DMS53 treated with DMSO at 0.1 percent for 48 hours (cell line): Measurements from ENCODE around the gene NKD2.
"Not testable (repeated sequence)": the region's sequence is repeated elsewhere in the genome, so short reads cannot be mapped to it uniquely, and the experiment has no call there.

Experiments used
- DNase-seq: peaks from one replicate; lab custom pipeline; 2025; ENCODE audit not compliant: unreplicated experiment; lab: John Stamatoyannopoulos, UW

Gene NKD2

GRCh38 chr5:1013238-1013947 lies 4.8 kb downstream of the NKD2 start:
- no peak for DNase-seq

GRCh38 chr5:1013948-1014301 lies 5.3 kb downstream of the NKD2 start:
- DNase-seq: no peak

GRCh38 chr5:1014346-1014745 lies 5.7 kb downstream of the NKD2 start:
- no peak for DNase-seq

GRCh38 chr5:1014781-1015221 lies 6.2 kb downstream of the NKD2 start:
- no peak for DNase-seq

GRCh38 chr5:1015507-1015906 lies 6.9 kb downstream of the NKD2 start:
- no peak for DNase-seq

- no peak for DNase-seq
Measured at GRCh38 chr5:1016036-1016435, 7.4 kb downstream of the NKD2 start.

GRCh38 chr5:1016476-1016875 lies 7.9 kb downstream of the NKD2 start:
- DNase-seq: no peak

GRCh38 chr5:1017056-1017455 lies 8.5 kb downstream of the NKD2 start:
- DNase-seq: no peak

- DNase-seq: no peak
Measured at GRCh38 chr5:1017691-1018455, 9.3 kb downstream of the NKD2 start.

- no peak for DNase-seq
Measured at GRCh38 chr5:1018596-1018995, 10.0 kb downstream of the NKD2 start.

- DNase-seq: no peak
Measured at GRCh38 chr5:1019001-1019905, 10.7 kb downstream of the NKD2 start.

GRCh38 chr5:1020452-1020961 lies 11.9 kb downstream of the NKD2 start:
- no peak for DNase-seq

GRCh38 chr5:1021136-1021968 lies 12.8 kb downstream of the NKD2 start:
- DNase-seq: no peak

- not testable (repeated sequence) for DNase-seq
Measured at GRCh38 chr5:1021969-1022336, 13.4 kb downstream of the NKD2 start.

GRCh38 chr5:1026700-1027621 lies 18.4 kb downstream of the NKD2 start:
- no peak for DNase-seq

- no peak for DNase-seq
Measured at GRCh38 chr5:1027631-1028441, 19.2 kb downstream of the NKD2 start.

- no peak for DNase-seq
Measured at GRCh38 chr5:1028481-1029281, 20.1 kb downstream of the NKD2 start.
